Heart left ventricle (tissue), 16 donors: ENCODE results near the gene ZDHHC18. TPM values are rescaled to one million over a fixed set of nuclear protein-coding genes. Genes with fewer than 3 reads are reported as not detected.

Source experiments
- ATAC-seq, 4 donors: fragments of 200-7000 bp; cut with Tn5 transposase; one replicate each; pipeline ENCODE4 v1.9.1; 2020 to 2022; ENCODE audit warnings: moderate library complexity in 4 of 4, mild to moderate bottlenecking in 3 of 4, moderate number of reproducible peaks in 1 of 4
- DNase-seq, 5 donors: peaks; one replicate each; pipeline ENCODE4 v3.0.0-alpha.2; 2020
- H3K27ac ChIP-seq, 12 donors: fragments of 200-600 bp; sonication (generic) in 4 of 12; one replicate each; pipeline versions ENCODE4 v1.5.0 to v1.8.0; 2016 to 2022; ENCODE audit warnings: mild to moderate bottlenecking in 2 of 12
- H3K27me3 ChIP-seq, 9 donors: fragments of 200-600 bp; sonication (generic) in 2 of 9; one replicate each; pipeline versions ENCODE4 v1.5.1 to v1.8.0; 2016 to 2022; ENCODE audit warnings: mild to moderate bottlenecking in 3 of 9
- H3K36me3 ChIP-seq, 9 donors: fragments of 200-600 bp; sonication (generic) in 2 of 9; one replicate each; pipeline versions ENCODE4 v1.5.0 to v1.8.0; 2018 to 2022; ENCODE audit warnings: mild to moderate bottlenecking in 2 of 9
- H3K4me1 ChIP-seq, 12 donors: fragments of 200-600 bp; sonication (generic) in 4 of 12; one replicate each; pipeline versions ENCODE4 v1.5.0 to v1.8.0; 2016 to 2022; ENCODE audit warnings: mild to moderate bottlenecking in 3 of 12
- H3K4me3 ChIP-seq, 12 donors: fragments of 200-600 bp; sonication (generic) in 4 of 12; one replicate each; pipeline versions ENCODE4 v1.5.0 to v1.8.0; 2017 to 2022; ENCODE audit warnings: mild to moderate bottlenecking in 9 of 12, moderate library complexity in 4 of 12
- H3K9me3 ChIP-seq, 12 donors: fragments of 200-600 bp; sonication (generic) in 4 of 12; one replicate each; pipeline versions ENCODE4 v1.5.0 to v1.8.0; 2016 to 2022; ENCODE audit warnings: mild to moderate bottlenecking in 1 of 12
- CTCF ChIP-seq, 12 donors: fragments of 200-600 bp; sonication (generic) in 4 of 12; IDR thresholded peaks; one replicate each; pipeline versions ENCODE4 v1.5.0 to v1.8.0; 2018 to 2022; ENCODE audit warnings: antibody characterized with exemption in 12 of 12, mild to moderate bottlenecking in 5 of 12
- POLR2A ChIP-seq, 2 donors: fragments of 450-650 bp; IDR thresholded peaks; one replicate each; pipeline ENCODE4 v1.6.1; 2017; ENCODE audit warnings: antibody characterized with exemption in 2 of 2, mild to moderate bottlenecking in 2 of 2, moderate library complexity in 2 of 2
- WGBS, 4 donors: extraction: QIAGEN DNeasy Blood & Tissue Kit in 2 of 4; methylation state at CpG; one replicate each; pipeline versions ENCODE4 v1.1.5 to v1.1.7; 2013 to 2018; 5-methylcytosine and 5-hydroxymethylcytosine counted together
- intact Hi-C, 10 donors: fragments of 100-400 bp; cut with DNase I; formaldehyde crosslinking; loops; one replicate each; pipeline versions ENCODE4 v1.11.1 to v1.14.2; 2022
- polyA plus RNA-seq, 2 donors: library from polyadenylated mRNA; stranded (reverse); fragments of 200-250 nt; gene quantifications; one replicate each; pipeline ENCODE4 v1.2.3, GENCODE V29; 2013
- total RNA-seq, 9 donors: library from RNA; depleted of rRNA in 2 of 9; stranded (reverse); fragments of >200 nt in 2 of 9; fragmentation: NEBNext Ultra II Directional in 3 of 9; extraction: Animal tissue kit (Norgen Biotek cat#: 25700) in 3 of 9; gene quantifications; one replicate each; pipeline versions ENCODE4 v1.1.0 to v1.2.4, GENCODE V29; 2016 to 2023
- donor health status: ischemic (EF 13 %, LVEDD 7.1; RV severe dilation, severe dysfunction).
- donor health status: healthy with polysubstance abuse.
- donor health status: DM: no; HTN: yes; CAD: no.
- donor health status: DM: no; HTN: no; CAD: no.
- donor health status: ischemic (EF 25% LVEDD 6.9; RV normal size, moderate dysfunction).
- donor health status: ischemic (EF 25% LVEDD 5.7; RV mildly dilated, moderate dysfunction).
- donor health status: healthy.
- donor health status: DM: yes; HTN: yes; CAD: no.
- donor health status: ischemic (EF 35%, LVEDD 5.7; RV mildly dilated, moderate dysfunction).
- donor health status: nonischemic (EF 11% LVEDD 7.7; RV severe dilation, severe dysfunction).
- donor health status: DM: yes; HTN: yes; CAD: no.
- donor health status: PGD.
- donor health status: ischemic (EF 29% LVEDD 5.4; RV normal size, mild dysfunction).
- donor health status: nonischemic (EF 23%, LVEDD 6.1; RV moderate dilation, normal function).

ZDHHC18 gene
- total and polyA plus RNA-seq, 11 donors = 8.7 to 22.5 (median 12.2) TPM

GRCh38 chr1:26786437-26787380 is 39.8 kb upstream of the ZDHHC18 start:
- intact Hi-C loops = loop anchor here in 6 of 10 donors (1.0 to 5.0 kb wide), 7 partner anchors 34 to 285 kb away; partner anchors contain the start of gene ARID1A (in 1 of the 6)
- H3K9me3 ChIP-seq = no peaks in the 10 kb centered on the region

GRCh38 chr1:26787381-26787705 is 39.1 kb upstream of the ZDHHC18 start:
- 0 to 6% (median 1%) methylated on average over 11 of the region's 11 CpGs for WGBS, 4 donors
- intact Hi-C loops = loop anchor here in 6 of 10 donors (1.0 to 5.0 kb wide), 7 partner anchors 35 to 286 kb away; partner anchors contain the start of gene ARID1A (in 1 of the 6)

More at GRCh38 chr1:26786437-26787380, 39.8 kb upstream of the ZDHHC18 start:
- no peaks in the 10 kb centered on the region for H3K27me3 ChIP-seq
- DNase-seq = peak; percentile 74 to 83 (median 79)
- H3K27ac ChIP-seq = peak overlapping the region; percentile 96 to 100 (median 99)
- peak; percentile 35 to 50 (median 44) for ATAC-seq
- H3K4me1 ChIP-seq = peaks cover 12 to 91% (median 80%) of the 10 kb centered on the region in 12 donors
- WGBS, 4 donors = 7 to 12% (median 9%) methylated on average over 12 of the region's 12 CpGs
- TF ChIP-seq CTCF (IDR thresholded peaks at IDR 0.05) = no peak
- peak in 1 of 2 donors; percentile 51 for TF ChIP-seq POLR2A (IDR thresholded peaks at IDR 0.05)
- H3K4me3 ChIP-seq = peak overlapping the region; percentile 61 to 89 (median 75)
- peaks cover 0 to 18% (median 0%) of the 10 kb centered on the region in 9 donors for H3K36me3 ChIP-seq

GRCh38 chr1:26787706-26788514 is 38.6 kb upstream of the ZDHHC18 start, which contains the start of gene PIGV:
Gene PIGV (plus strand): TSS chr1:26787950. CDS start chr1:26790816, 2,866 bp downstream.
- Histone ChIP-seq H3K36me3 (peaks cover 0 to 8% (median 2%) of the 10 kb centered on the region in 9 donors), H3K9me3 (no peaks in the 10 kb centered on the region), H3K27me3 (no peaks in the 10 kb centered on the region), H3K27ac (peak within 1 kb of the TSS; percentile 96 to 100 (median 99)), H3K4me1 (peaks cover 12 to 81% (median 73%) of the 10 kb centered on the region in 12 donors), H3K4me3 (peak within 1 kb of the TSS; percentile 61 to 89 (median 75))
- 0 to 1% (median 0%) methylated on average over 4 to 63 of the region's 63 CpGs for WGBS, 4 donors
- peak; percentile 75 to 89 (median 87) for ATAC-seq
- intact Hi-C loops = loop anchor here (1.0 to 5.0 kb wide), 13 partner anchors 36 to 287 kb away; partner anchors contain the start of gene ARID1A (in 1 of the 10)
- DNase-seq = peak; percentile 90 to 95 (median 90)
- TF ChIP-seq CTCF (IDR thresholded peaks at IDR 0.05) (peak in 3 of 12 donors; percentile 6 to 32 (median 19)), POLR2A (IDR thresholded peaks at IDR 0.05) (peak in 1 of 2 donors; percentile 66)

More at GRCh38 chr1:26787381-26787705, 39.1 kb upstream of the ZDHHC18 start:
- Histone ChIP-seq H3K27me3 (no peaks in the 10 kb centered on the region), H3K4me3 (peak overlapping the region; percentile 61 to 89 (median 75)), H3K36me3 (peaks cover 0 to 13% (median 0%) of the 10 kb centered on the region in 9 donors), H3K27ac (peak overlapping the region; percentile 96 to 100 (median 99)), H3K4me1 (peaks cover 12 to 87% (median 77%) of the 10 kb centered on the region in 12 donors), H3K9me3 (no peaks in the 10 kb centered on the region)
- DNase-seq (no peak), ATAC-seq (peak in 3 of 4 donors; percentile 5 to 18 (median 8))
- no peak for TF ChIP-seq POLR2A (IDR thresholded peaks at IDR 0.05)
- no peak for TF ChIP-seq CTCF (IDR thresholded peaks at IDR 0.05)
